GM18909 (cell line): ENCODE measurements around the gene SF3B1.
"Not testable (repeated sequence)": the region's sequence is repeated elsewhere in the genome, so short reads cannot be mapped to it uniquely, and the experiment has no call there.

Experiments
- ATAC-seq: cut with Tn5 transposase; IDR thresholded peaks from one replicate; pipeline ENCODE4 v1.9.1; 2021; ENCODE audit warnings: mild to moderate bottlenecking; ENCODE audit not compliant: unreplicated experiment, poor library complexity

The SF3B1 gene

DNA sequence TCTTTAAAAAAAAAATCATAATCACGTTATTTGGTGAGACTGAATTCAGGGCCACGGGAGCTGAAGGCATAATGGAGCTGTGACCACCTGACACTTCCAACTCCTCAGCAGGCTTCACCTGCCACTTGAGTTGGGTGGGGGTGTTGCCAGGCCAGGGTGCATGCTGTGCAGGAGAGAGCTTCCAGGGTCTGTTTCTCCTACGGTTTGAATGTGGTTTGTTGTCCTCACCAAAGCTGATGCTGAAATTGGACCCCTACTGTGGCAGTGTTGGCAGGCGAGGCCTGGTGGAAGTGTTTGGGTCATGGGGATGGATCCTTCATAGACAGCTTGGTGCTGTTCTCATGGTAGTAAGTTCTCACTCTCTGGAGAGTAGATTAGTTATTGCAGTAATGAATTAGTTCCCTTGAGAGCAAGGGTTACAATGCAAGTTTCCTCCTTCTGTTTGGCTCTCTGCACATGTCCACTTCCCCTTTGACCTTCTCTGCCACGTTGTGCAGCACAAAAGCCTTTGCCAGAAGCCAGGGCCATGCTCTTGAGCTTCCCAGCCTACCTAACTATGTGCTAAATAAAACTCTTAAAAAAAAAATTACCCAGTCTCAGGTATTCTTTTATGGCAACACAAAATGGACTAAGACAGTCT, 86.0 kb downstream of the SF3B1 start:
- no peak for ATAC-seq

DNA sequence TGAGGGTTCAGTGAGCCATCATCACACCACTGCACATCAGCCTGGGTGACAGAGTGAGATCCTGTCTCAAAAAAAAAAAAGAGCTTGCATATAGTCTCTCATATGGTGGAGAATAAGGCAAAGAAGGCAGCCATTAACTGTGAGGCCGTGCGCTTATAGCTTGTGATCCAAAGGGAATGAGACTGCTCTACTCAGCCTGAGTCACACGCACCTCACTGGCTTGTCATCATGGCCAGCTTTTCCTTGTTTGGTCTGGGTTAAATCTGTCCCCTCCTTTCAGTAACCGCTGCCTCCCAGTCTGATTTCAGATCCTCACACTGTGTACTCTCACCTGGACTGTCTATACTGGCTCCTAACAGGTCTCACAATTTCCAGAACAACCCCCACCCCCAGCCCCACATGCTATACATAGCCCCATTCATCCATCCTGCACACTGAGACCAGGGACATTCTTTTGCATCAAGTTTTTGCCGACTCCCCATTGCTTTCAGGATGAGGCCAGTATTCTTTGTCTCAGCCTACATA, 88.9 kb downstream of the SF3B1 start:
- no peak for ATAC-seq

GRCh38 chr2:197343968-197344367, 90.9 kb downstream of the SF3B1 start:
- not testable (repeated sequence) for ATAC-seq

GRCh38 chr2:197340591-197340990, 94.2 kb downstream of the SF3B1 start:
- no peak for ATAC-seq
